Activated T-cell treated with anti-CD3 and anti-CD28 coated beads for 1 hour (primary cell): Measurements from ENCODE around the gene PDGFRA.
"Not testable (repeated sequence)": the region's sequence is repeated elsewhere in the genome, so short reads cannot be mapped to it uniquely, and the experiment has no call there.

Experiments
- DNase-seq: peaks from one replicate; pipeline ENCODE4 v3.0.0-alpha.2; 2020; ENCODE audit warnings: low read depth

PDGFRA gene

GRCh38 chr4:54320826-54321685 is 92.0 kb downstream of the PDGFRA start:
- DNase-seq: no peak

GRCh38 chr4:54322818-54323417 is 93.8 kb downstream of the PDGFRA start:
- peak; percentile 21 for DNase-seq

- DNase-seq: no peak
Measured at GRCh38 chr4:54330896-54331295, 101.8 kb downstream of the PDGFRA start.

- DNase-seq: no peak
Measured at GRCh38 chr4:54332542-54332941, 103.4 kb downstream of the PDGFRA start.

- DNase-seq: no peak
Measured at GRCh38 chr4:54333657-54334056, 104.6 kb downstream of the PDGFRA start.

GRCh38 chr4:54334769-54335168 is 105.7 kb downstream of the PDGFRA start:
- not testable (repeated sequence) for DNase-seq

GRCh38 chr4:54337009-54337408 is 107.9 kb downstream of the PDGFRA start:
- no peak for DNase-seq

- not testable (repeated sequence) for DNase-seq
Measured at GRCh38 chr4:54342067-54342466, 113.0 kb downstream of the PDGFRA start.
